A673 (cell line): ENCODE data around the gene GRAMD2A. TPM values are rescaled to one million over a fixed set of nuclear protein-coding genes. Genes with fewer than 3 reads are reported as not detected.
A peak's percentile ranks its signal among the peaks of the same experiment; 100 is the strongest.

Source experiments
- BruUV-seq: library from RNA; stranded (reverse); fragments of 400-500 nt; replicated peaks from 2 replicates; lab custom pipeline; 2021; lab: Mats Ljungman, UMichigan
- CTCF ChIA-PET: fragments of 300-600 bp; sonication (Branson Sonifier 250); formaldehyde crosslinking; loops from one replicate; lab custom pipeline; 2022; ENCODE audit warnings: antibody characterized with exemption; lab: Charles Lee
- POLR2A ChIA-PET: fragments of 300-600 bp; sonication (Branson Sonifier 250); formaldehyde crosslinking; loops from one replicate; lab custom pipeline; 2022; ENCODE audit warnings: antibody characterized with exemption; ENCODE audit not compliant: low non-redundant PET; lab: Charles Lee
- DNase-seq: peaks from one replicate; pipeline ENCODE4 v3.0.0-alpha.2; 2015; ENCODE audit warnings: low spot score
- H3K27ac ChIP-seq: fragments of 200-600 bp; sonication (generic); 2 replicates; pipeline ENCODE4 v1.5.1; 2016; ENCODE audit warnings: mixed run types, low read depth, mild to moderate bottlenecking, mixed read lengths, antibody characterized with exemption, low read length; ENCODE audit not compliant: poor library complexity, severe bottlenecking
- H3K27me3 ChIP-seq: fragments of 200-600 bp; sonication (generic); replicated peaks from 2 replicates; pipeline ENCODE4 v1.6.1; 2017; ENCODE audit warnings: mixed run types, low read depth, mild to moderate bottlenecking, mixed read lengths, antibody characterized with exemption, low read length; ENCODE audit not compliant: insufficient read depth, poor library complexity
- H3K36me3 ChIP-seq: fragments of 200-600 bp; sonication (generic); 2 replicates; pipeline ENCODE4 v1.6.1; 2016; ENCODE audit warnings: mixed run types, mild to moderate bottlenecking, mixed read lengths, antibody characterized with exemption, low read length; ENCODE audit not compliant: insufficient read depth, poor library complexity, severe bottlenecking
- H3K4me1 ChIP-seq: fragments of 200-600 bp; sonication (generic); 2 replicates; pipeline ENCODE4 v1.6.1; 2017; ENCODE audit warnings: mixed run types, mild to moderate bottlenecking, mixed read lengths, antibody characterized with exemption, low read length; ENCODE audit not compliant: insufficient read depth, poor library complexity, severe bottlenecking
- H3K4me3 ChIP-seq: fragments of 200-600 bp; sonication (generic); 2 replicates; pipeline ENCODE4 v1.5.1; 2016; ENCODE audit warnings: low read depth, mixed run types, mild to moderate bottlenecking, mixed read lengths, low read length; ENCODE audit not compliant: poor library complexity, severe bottlenecking
- H3K9me3 ChIP-seq: fragments of 200-600 bp; sonication (generic); 2 replicates; pipeline ENCODE4 v1.6.1; 2016; ENCODE audit warnings: mixed run types, low read depth, mild to moderate bottlenecking, mixed read lengths, antibody characterized with exemption, low read length; ENCODE audit not compliant: poor library complexity, severe bottlenecking
- CTCF ChIP-seq: fragments of 300-800, 200-600 bp; sonication (generic); conservative IDR thresholded peaks from 2 replicates; pipeline ENCODE4 v1.5.1; 2017; ENCODE audit warnings: low read depth, mild to moderate bottlenecking, antibody characterized with exemption, low read length, moderate library complexity, mixed read lengths
- EZH2 ChIP-seq: fragments of 200-600 bp; sonication (generic); IDR thresholded peaks from 2 replicates; pipeline ENCODE4 v1.6.1; 2017; ENCODE audit warnings: borderline replicate concordance, low read depth, mild to moderate bottlenecking, mixed read lengths, antibody characterized with exemption, low read length; ENCODE audit not compliant: poor library complexity, severe bottlenecking
- intact Hi-C: fragments of 100-400 bp; cut with micrococcal nuclease; formaldehyde crosslinking; loops from one replicate; pipeline ENCODE4 v1.10.0; 2022; ENCODE audit not compliant: unreplicated experiment
- total RNA-seq: library from RNA; stranded (reverse); gene quantifications from 2 replicates; pipeline ENCODE4 v1.2.3, GENCODE V29; 2021

The GRAMD2A gene
- total RNA-seq, 1 experiment from 2014 or later, result 0.43 TPM

- Histone ChIP-seq H3K9me3 (no peaks in the 10 kb centered on the region), H3K27ac (no peak overlapping the region), H3K27me3 (no peaks in the 10 kb centered on the region), H3K4me1 (no peaks in the 10 kb centered on the region), H3K4me3 (peak overlapping the region; percentile 24), H3K36me3 (peaks cover 42% of the 10 kb centered on the region)
- POLR2A ChIA-PET, result interaction anchor here (0.6 kb wide), 1 partner anchor 155 kb away, joined by 8 read pairs; no protein-coding TSS in a partner anchor
- DNase-seq, result no peak
- intact Hi-C loops, result loop anchor here (5.0 kb wide), 1 partner anchor 90 kb away; no protein-coding TSS in a partner anchor
- BruUV-seq, result no TSS peak
- CTCF ChIA-PET, result no interaction called here
- no peak for TF ChIP-seq EZH2
- no peak for TF ChIP-seq CTCF
Observed at GRCh38 chr15:72197041-72197459, 537 bp downstream of the GRAMD2A start.

- no peaks in the 10 kb centered on the region for H3K27me3 ChIP-seq
- H3K9me3 ChIP-seq, result no peaks in the 10 kb centered on the region
- H3K4me1 ChIP-seq, result no peaks in the 10 kb centered on the region
- H3K4me3 ChIP-seq, result no peak overlapping the region
- peaks cover 37% of the 10 kb centered on the region for H3K36me3 ChIP-seq
- CTCF ChIA-PET, result no interaction called here
- H3K27ac ChIP-seq, result no peak overlapping the region
- no TSS peak for BruUV-seq
- POLR2A ChIA-PET, result interaction anchor here (0.6 kb wide), 1 partner anchor 156 kb away, joined by 8 read pairs; no protein-coding TSS in a partner anchor
- DNase-seq, result no peak
- intact Hi-C loops, result loop anchor here (5.0 kb wide), 1 partner anchor 91 kb away; no protein-coding TSS in a partner anchor
- TF ChIP-seq EZH2 (no peak), CTCF (no peak)
Observed at GRCh38 chr15:72196409-72197040, 1.1 kb downstream of the GRAMD2A start.

- TF ChIP-seq EZH2 (no peak), CTCF (no peak)
- Histone ChIP-seq H3K36me3 (peaks cover 23% of the 10 kb centered on the region), H3K4me1 (no peaks in the 10 kb centered on the region), H3K27ac (no peak overlapping the region), H3K9me3 (no peaks in the 10 kb centered on the region), H3K4me3 (no peak overlapping the region), H3K27me3 (no peaks in the 10 kb centered on the region)
- DNase-seq, result no peak
- ChIA-PET POLR2A (no interaction called here), CTCF (no interaction called here)
- intact Hi-C loops, result loop anchor here (5.0 kb wide), 1 partner anchor 92 kb away; no protein-coding TSS in a partner anchor
- no TSS peak for BruUV-seq
Observed at GRCh38 chr15:72195101-72195511, 2.5 kb downstream of the GRAMD2A start.
